CMK (cell line): ENCODE results near the gene NLGN2.

Experiments used
- DNase-seq: peaks from one replicate; pipeline ENCODE4 v3.0.0-alpha.2; 2010; ENCODE audit warnings: low read depth

Gene NLGN2

GRCh38 chr17:7437950-7438614 is 30.4 kb downstream of the NLGN2 start:
- no peak for DNase-seq

GRCh38 chr17:7438656-7439460 is 31.2 kb downstream of the NLGN2 start:
- DNase-seq = no peak

GRCh38 chr17:7439462-7440112 is 31.9 kb downstream of the NLGN2 start, which contains the start of gene FGF11:
Gene FGF11 (plus strand): TSS chr17:7439512. CDS start chr17:7439621, 109 bp downstream.
- no peak for DNase-seq

- no peak for DNase-seq
Observed at GRCh38 chr17:7440113-7440833, 32.6 kb downstream of the NLGN2 start.

- no peak for DNase-seq
Observed at GRCh38 chr17:7440834-7441195, 33.2 kb downstream of the NLGN2 start.

- DNase-seq = no peak
Observed at GRCh38 chr17:7441266-7441665, 33.6 kb downstream of the NLGN2 start.

- DNase-seq = no peak
Observed at GRCh38 chr17:7442142-7442541, 34.5 kb downstream of the NLGN2 start.

GRCh38 chr17:7443499-7444485 is 36.1 kb downstream of the NLGN2 start:
- no peak for DNase-seq

GRCh38 chr17:7444682-7445618 is 37.3 kb downstream of the NLGN2 start, which contains the start of gene CHRNB1:
Gene CHRNB1 (plus strand): TSS chr17:7445061. CDS start chr17:7445128, 67 bp downstream.
- no peak for DNase-seq

- DNase-seq = no peak
Observed at GRCh38 chr17:7445619-7445968, 37.9 kb downstream of the NLGN2 start.

GRCh38 chr17:7448461-7448860 is 40.8 kb downstream of the NLGN2 start:
- no peak for DNase-seq

- no peak for DNase-seq
Observed at GRCh38 chr17:7459961-7460545, 52.4 kb downstream of the NLGN2 start.

GRCh38 chr17:7460850-7461660 is 53.4 kb downstream of the NLGN2 start:
- DNase-seq = no peak

- no peak for DNase-seq
Observed at GRCh38 chr17:7462474-7463371, 55.1 kb downstream of the NLGN2 start.

- DNase-seq = no peak
Observed at GRCh38 chr17:7463372-7463846, 55.8 kb downstream of the NLGN2 start.

GRCh38 chr17:7464081-7464480 is 56.4 kb downstream of the NLGN2 start:
- no peak for DNase-seq

GRCh38 chr17:7465597-7466275 is 58.1 kb downstream of the NLGN2 start:
- DNase-seq = no peak
